Panc1 (cell line): ENCODE results near the gene LRSAM1. TPM values are rescaled to one million over a fixed set of nuclear protein-coding genes. Genes with fewer than 3 reads are reported as not detected.

ENCODE experiments used
- ATAC-seq: fragments of 200-7000 bp; cut with Tn5 transposase; 2 replicates; pipeline ENCODE4 v1.9.1; 2020; ENCODE audit warnings: mild to moderate bottlenecking, moderate library complexity
- BruUV-seq: library from RNA; stranded (reverse); fragments of 400-500 nt; replicated peaks from 2 replicates; lab custom pipeline; 2021; lab: Mats Ljungman, UMichigan
- CTCF ChIA-PET: fragments of 300-600 bp; sonication (Branson Sonifier 250); formaldehyde crosslinking; loops from one replicate; lab custom pipeline; 2022; ENCODE audit warnings: antibody characterized with exemption; lab: Charles Lee
- POLR2A ChIA-PET: fragments of 300-600 bp; sonication (Branson Sonifier 250); formaldehyde crosslinking; loops from one replicate; lab custom pipeline; 2022; ENCODE audit warnings: antibody characterized with exemption; lab: Charles Lee
- DNase-seq: peaks from one replicate; pipeline ENCODE4 v3.0.0-alpha.2; 2010; ENCODE audit warnings: low read depth, low spot score
- H3K27ac ChIP-seq: 2 replicates; pipeline ENCODE4 v1.5.1; 2011; ENCODE audit warnings: mild to moderate bottlenecking, low read length, inconsistent platforms
- H3K27me3 ChIP-seq: fragments of 200-500 bp; sonication (Bioruptor generic); 2 replicates; pipeline ENCODE4 v1.6.0; 2014; ENCODE audit warnings: low read length, inconsistent platforms; ENCODE audit not compliant: control insufficient read depth, insufficient read depth
- H3K36me3 ChIP-seq: fragments of 200-500 bp; sonication (Bioruptor generic); 2 replicates; pipeline ENCODE4 v1.5.1; 2014; ENCODE audit warnings: inconsistent platforms, mild to moderate bottlenecking, low read length, moderate library complexity; ENCODE audit not compliant: control insufficient read depth, insufficient read depth
- H3K4me1 ChIP-seq: 2 replicates; pipeline ENCODE4 v1.5.1; 2011; ENCODE audit warnings: inconsistent platforms, mild to moderate bottlenecking, low read length, moderate library complexity; ENCODE audit not compliant: control insufficient read depth, insufficient read depth
- H3K4me3 ChIP-seq, 2 experiments: 2 replicates each; pipeline ENCODE4 v1.5.1; 2011 to 2012; ENCODE audit warnings: low read depth in 2 of 2, low read length in 2 of 2, mild to moderate bottlenecking in 2 of 2, inconsistent platforms in 1 of 2, moderate library complexity in 1 of 2
- H3K9me3 ChIP-seq: fragments of 200-500 bp; sonication (Bioruptor generic); 2 replicates; pipeline ENCODE4 v1.5.1; 2014; ENCODE audit warnings: low read depth, mild to moderate bottlenecking, inconsistent platforms, low read length, moderate library complexity; ENCODE audit not compliant: control insufficient read depth, insufficient read depth
- POLR2AphosphoS5 ChIP-seq: IDR thresholded peaks from 2 replicates; pipeline ENCODE4 v1.6.1; 2012; ENCODE audit warnings: mild to moderate bottlenecking, low read depth, low read length, moderate library complexity
- SIN3A ChIP-seq: IDR thresholded peaks from 2 replicates; pipeline ENCODE4 v1.6.1; 2012; ENCODE audit warnings: low read depth, mild to moderate bottlenecking, low read length, moderate library complexity, borderline replicate concordance; ENCODE audit not compliant: insufficient read depth
- TCF7L2 ChIP-seq: IDR thresholded peaks from 2 replicates; pipeline ENCODE4 v1.6.1; 2011; ENCODE audit warnings: mild to moderate bottlenecking, low read depth, low read length, inconsistent platforms
- in situ Hi-C: cut with HindIII; loops from 2 replicates; pipeline ENCODE4 v1.10.0; 2016; ENCODE audit warnings: low sequenced_read_pairs, low pct_unique_long_range_greater_than_20kb
- intact Hi-C: fragments of 100-400 bp; cut with micrococcal nuclease; formaldehyde crosslinking; loops from one replicate; pipeline ENCODE4 v1.10.0; 2022; ENCODE audit not compliant: unreplicated experiment
- total RNA-seq: library from RNA; stranded (reverse); gene quantifications from one replicate; pipeline ENCODE4 v1.2.1, GENCODE V29; 2021; ENCODE audit not compliant: unreplicated experiment
- TF ChIP-seq, protein P1 (sequence below): fragments of 450-650 bp; IDR thresholded peaks from 2 replicates; pipeline ENCODE4 v1.5.1; 2017; ENCODE audit warnings: mild to moderate bottlenecking
- TF ChIP-seq, protein P2 (sequence below), 2 experiments: IDR thresholded peaks; 2 replicates each; pipeline ENCODE4 v1.6.1; 2011 to 2012; ENCODE audit warnings: low read depth in 2 of 2, control low read depth in 1 of 2, low read length in 1 of 2, mild to moderate bottlenecking in 1 of 2, moderate library complexity in 1 of 2; ENCODE audit not compliant: insufficient read depth in 1 of 2

LRSAM1 gene
- total RNA-seq, 1 experiment from 2014 or later: 15.4 TPM

DNA sequence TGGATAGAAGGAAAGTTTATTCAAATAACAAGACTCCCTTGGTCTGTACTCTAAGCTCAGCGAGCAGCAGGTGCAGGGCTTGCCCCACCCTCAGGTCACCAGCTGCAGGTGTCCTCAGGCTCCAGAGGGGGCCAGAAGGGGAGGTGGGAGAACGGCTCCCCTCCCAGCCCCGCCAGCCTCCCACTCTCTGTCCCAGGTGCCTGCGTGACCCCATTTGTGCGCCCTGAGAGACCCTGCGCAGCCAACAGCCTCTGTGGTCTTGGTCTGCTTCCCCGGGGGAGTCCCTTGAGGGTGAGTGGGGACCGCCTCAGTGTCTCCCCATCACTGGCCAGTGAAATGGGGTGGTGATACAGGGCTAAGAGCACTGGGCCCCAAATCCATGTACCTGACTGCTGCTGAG, 98.4 kb downstream of the LRSAM1 start:
- Histone ChIP-seq H3K4me3 (no peak overlapping the region), H3K36me3 (no peaks in the 10 kb centered on the region), H3K9me3 (no peaks in the 10 kb centered on the region), H3K27ac (no peak overlapping the region), H3K4me1 (peaks cover 30% of the 10 kb centered on the region), H3K27me3 (no peaks in the 10 kb centered on the region)
- CTCF ChIA-PET: no interaction called here
- intact Hi-C loops: no loop called here
- TF ChIP-seq TCF7L2: no peak
- no peak for TF ChIP-seq POLR2AphosphoS5
- TF ChIP-seq, protein P1, sequence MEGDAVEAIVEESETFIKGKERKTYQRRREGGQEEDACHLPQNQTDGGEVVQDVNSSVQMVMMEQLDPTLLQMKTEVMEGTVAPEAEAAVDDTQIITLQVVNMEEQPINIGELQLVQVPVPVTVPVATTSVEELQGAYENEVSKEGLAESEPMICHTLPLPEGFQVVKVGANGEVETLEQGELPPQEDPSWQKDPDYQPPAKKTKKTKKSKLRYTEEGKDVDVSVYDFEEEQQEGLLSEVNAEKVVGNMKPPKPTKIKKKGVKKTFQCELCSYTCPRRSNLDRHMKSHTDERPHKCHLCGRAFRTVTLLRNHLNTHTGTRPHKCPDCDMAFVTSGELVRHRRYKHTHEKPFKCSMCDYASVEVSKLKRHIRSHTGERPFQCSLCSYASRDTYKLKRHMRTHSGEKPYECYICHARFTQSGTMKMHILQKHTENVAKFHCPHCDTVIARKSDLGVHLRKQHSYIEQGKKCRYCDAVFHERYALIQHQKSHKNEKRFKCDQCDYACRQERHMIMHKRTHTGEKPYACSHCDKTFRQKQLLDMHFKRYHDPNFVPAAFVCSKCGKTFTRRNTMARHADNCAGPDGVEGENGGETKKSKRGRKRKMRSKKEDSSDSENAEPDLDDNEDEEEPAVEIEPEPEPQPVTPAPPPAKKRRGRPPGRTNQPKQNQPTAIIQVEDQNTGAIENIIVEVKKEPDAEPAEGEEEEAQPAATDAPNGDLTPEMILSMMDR: no peak
- TF ChIP-seq, protein P2, sequence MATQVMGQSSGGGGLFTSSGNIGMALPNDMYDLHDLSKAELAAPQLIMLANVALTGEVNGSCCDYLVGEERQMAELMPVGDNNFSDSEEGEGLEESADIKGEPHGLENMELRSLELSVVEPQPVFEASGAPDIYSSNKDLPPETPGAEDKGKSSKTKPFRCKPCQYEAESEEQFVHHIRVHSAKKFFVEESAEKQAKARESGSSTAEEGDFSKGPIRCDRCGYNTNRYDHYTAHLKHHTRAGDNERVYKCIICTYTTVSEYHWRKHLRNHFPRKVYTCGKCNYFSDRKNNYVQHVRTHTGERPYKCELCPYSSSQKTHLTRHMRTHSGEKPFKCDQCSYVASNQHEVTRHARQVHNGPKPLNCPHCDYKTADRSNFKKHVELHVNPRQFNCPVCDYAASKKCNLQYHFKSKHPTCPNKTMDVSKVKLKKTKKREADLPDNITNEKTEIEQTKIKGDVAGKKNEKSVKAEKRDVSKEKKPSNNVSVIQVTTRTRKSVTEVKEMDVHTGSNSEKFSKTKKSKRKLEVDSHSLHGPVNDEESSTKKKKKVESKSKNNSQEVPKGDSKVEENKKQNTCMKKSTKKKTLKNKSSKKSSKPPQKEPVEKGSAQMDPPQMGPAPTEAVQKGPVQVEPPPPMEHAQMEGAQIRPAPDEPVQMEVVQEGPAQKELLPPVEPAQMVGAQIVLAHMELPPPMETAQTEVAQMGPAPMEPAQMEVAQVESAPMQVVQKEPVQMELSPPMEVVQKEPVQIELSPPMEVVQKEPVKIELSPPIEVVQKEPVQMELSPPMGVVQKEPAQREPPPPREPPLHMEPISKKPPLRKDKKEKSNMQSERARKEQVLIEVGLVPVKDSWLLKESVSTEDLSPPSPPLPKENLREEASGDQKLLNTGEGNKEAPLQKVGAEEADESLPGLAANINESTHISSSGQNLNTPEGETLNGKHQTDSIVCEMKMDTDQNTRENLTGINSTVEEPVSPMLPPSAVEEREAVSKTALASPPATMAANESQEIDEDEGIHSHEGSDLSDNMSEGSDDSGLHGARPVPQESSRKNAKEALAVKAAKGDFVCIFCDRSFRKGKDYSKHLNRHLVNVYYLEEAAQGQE (IDR thresholded peaks at IDR 0.05; ENCODE audit: insufficient read depth in 1 of 2, low read depth in 2 of 2, low read length in 1 of 2): no peak
- TF ChIP-seq SIN3A: no peak
- in situ Hi-C loops: no loop called here
- no TSS peak for BruUV-seq
- POLR2A ChIA-PET: no interaction called here
- ATAC-seq (no peak), DNase-seq (no peak)

DNA sequence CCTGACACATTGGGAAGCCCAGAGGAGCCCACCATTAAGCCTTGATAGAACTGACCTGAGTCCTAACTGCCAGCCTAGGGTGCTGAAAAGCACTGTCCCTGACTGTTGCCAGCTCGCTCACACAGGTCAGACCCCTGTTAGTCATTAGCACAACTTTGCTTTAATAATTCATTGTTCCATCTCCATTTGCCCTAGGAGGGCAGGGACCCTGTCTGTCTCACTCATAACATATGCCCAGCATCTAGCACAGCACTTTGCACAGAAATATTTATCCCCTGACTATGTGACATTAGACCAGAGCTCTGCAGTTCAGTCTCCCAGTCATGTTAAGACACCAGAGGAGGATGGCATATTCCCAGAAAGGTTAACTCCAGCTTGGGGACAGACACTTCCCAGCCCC, 99.0 kb downstream of the LRSAM1 start:
- H3K36me3 ChIP-seq: no peaks in the 10 kb centered on the region
- ChIA-PET CTCF (no interaction called here), POLR2A (no interaction called here)
- no peaks in the 10 kb centered on the region for H3K9me3 ChIP-seq
- ATAC-seq: no peak
- no TSS peak for BruUV-seq
- TF ChIP-seq SIN3A: no peak
- TF ChIP-seq, protein P1: no peak
- no peak for TF ChIP-seq TCF7L2
- TF ChIP-seq POLR2AphosphoS5: no peak
- TF ChIP-seq, protein P2 (IDR thresholded peaks at IDR 0.05; ENCODE audit: insufficient read depth in 1 of 2, low read depth in 2 of 2, low read length in 1 of 2): no peak
- no peaks in the 10 kb centered on the region for H3K27me3 ChIP-seq
- in situ Hi-C loops (no loop called here), intact Hi-C loops (no loop called here)
- peaks cover 28% of the 10 kb centered on the region for H3K4me1 ChIP-seq
- no peak for DNase-seq
- H3K27ac ChIP-seq: no peak overlapping the region; the same call in 1 of the 2 replicates
- H3K4me3 ChIP-seq: no peak overlapping the region
